OCI-LY7 (cell line): ENCODE results near the gene CHD1.

Experiments
- CTCF ChIP-seq: fragments of 200-600 bp; sonication (generic); conservative IDR thresholded peaks from 2 replicates; pipeline ENCODE4 v1.5.1; 2014; ENCODE audit warnings: mild to moderate bottlenecking, antibody characterized with exemption, low read length, moderate library complexity, mixed read lengths
- EZH2phosphoT487 ChIP-seq: fragments of 200-600 bp; sonication (generic); IDR thresholded peaks from 2 replicates; pipeline ENCODE4 v1.6.1; 2018; ENCODE audit warnings: low read depth, borderline replicate concordance, mild to moderate bottlenecking, mixed run types, antibody characterized with exemption, low read length, moderate library complexity, mixed read lengths

- TF ChIP-seq CTCF, result no peak
- no peak for TF ChIP-seq EZH2phosphoT487
Measured at GRCh38 chr5:98928873-98929709, at the start of gene CHD1.
